AG10803 (cell line): ENCODE data around the gene SMTNL1.

Experiments used
- DNase-seq: peaks from one replicate; pipeline ENCODE4 v3.0.0; 2010; ENCODE audit warnings: low read depth
- H3K4me3 ChIP-seq: 2 replicates; pipeline ENCODE4 v1.5.1; 2011; ENCODE audit warnings: mild to moderate bottlenecking, low read length, control low read depth
- CTCF ChIP-seq: conservative IDR thresholded peaks from 2 replicates; pipeline ENCODE4 v1.5.1; 2011; ENCODE audit warnings: mild to moderate bottlenecking, low read length, control low read depth, inconsistent platforms

Gene SMTNL1

GRCh38 chr11:57571606-57572005, 34.2 kb downstream of the SMTNL1 start:
- no peak overlapping the region for H3K4me3 ChIP-seq
- no peak for TF ChIP-seq CTCF
- no peak for DNase-seq

DNA sequence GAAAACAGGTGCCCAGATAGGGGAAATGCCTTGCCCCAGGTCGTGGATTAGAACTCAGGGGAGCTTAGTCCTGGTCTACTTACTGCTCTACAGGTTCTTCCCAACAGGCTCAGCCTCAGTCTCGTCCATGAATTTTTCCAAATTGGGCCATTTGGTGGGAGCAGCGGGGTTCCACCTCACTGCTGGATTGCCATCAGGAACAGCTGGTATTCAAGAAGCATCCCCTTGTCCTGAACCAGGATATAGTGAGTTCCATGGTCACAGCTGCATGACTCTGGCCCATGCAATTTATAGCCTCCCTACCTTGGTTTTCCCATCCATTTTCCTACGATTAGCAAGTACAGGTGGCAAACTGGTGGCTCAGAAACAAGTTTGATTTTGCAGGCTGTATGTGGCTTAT, 36.7 kb downstream of the SMTNL1 start:
- no peak for TF ChIP-seq CTCF
- H3K4me3 ChIP-seq = no peak overlapping the region
- no peak for DNase-seq

- no peak for TF ChIP-seq CTCF
- no peak for DNase-seq
- H3K4me3 ChIP-seq = no peak overlapping the region
These were observed 46.9 kb downstream of the SMTNL1 start for GRCh38 chr11:57584341-57584740.

DNA sequence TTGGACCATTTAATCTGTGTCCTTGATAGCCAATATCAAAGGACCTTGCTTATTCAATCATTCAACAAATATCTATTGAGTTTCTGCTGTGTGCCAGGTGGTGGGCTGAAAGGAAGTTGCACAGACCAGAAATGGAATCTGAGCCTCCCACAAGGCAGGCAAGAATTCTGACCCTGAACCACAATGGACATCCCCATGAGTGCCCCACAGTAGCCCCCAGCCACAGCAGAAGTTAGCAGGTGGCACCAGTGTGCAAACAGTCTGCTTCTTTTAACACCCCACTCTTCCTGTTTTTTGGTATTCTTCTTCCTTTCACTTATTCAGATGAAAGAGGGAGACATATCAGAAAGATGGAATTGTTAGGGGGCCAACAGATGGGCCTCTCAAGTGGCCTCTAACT, 47.9 kb downstream of the SMTNL1 start:
- no peak overlapping the region for H3K4me3 ChIP-seq
- TF ChIP-seq CTCF = no peak
- DNase-seq = no peak

DNA sequence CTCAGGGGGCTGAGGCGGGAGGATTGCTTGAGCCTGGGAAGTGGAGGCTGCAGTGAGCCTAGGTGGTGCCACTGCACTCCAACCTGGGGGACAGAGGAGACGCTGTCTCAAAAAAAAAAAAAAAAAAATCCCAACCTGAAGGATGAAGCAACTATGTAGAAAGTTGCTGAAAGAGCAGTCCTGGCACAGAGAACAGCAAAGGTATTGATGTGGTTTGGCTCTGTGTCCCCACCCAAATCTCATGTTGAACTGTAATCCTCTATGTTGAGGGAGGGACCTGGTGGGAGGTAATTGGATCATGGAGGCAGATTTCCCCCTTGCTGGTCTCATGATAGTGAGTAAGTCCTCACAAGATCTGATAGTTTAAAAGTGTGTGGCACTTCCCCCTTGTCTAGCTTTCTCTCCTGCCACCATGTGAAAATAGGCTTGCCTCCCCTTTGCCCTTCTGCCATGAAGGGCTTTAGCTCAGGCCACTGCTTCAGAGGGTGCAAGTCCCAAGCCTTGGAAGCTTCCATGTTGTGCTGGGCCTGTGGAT, 49.4 kb downstream of the SMTNL1 start:
- no peak for DNase-seq
- H3K4me3 ChIP-seq = no peak overlapping the region
- no peak for TF ChIP-seq CTCF

GRCh38 chr11:57588046-57588710, 50.8 kb downstream of the SMTNL1 start:
- TF ChIP-seq CTCF = no peak
- DNase-seq = no peak
- H3K4me3 ChIP-seq = no peak overlapping the region

DNA sequence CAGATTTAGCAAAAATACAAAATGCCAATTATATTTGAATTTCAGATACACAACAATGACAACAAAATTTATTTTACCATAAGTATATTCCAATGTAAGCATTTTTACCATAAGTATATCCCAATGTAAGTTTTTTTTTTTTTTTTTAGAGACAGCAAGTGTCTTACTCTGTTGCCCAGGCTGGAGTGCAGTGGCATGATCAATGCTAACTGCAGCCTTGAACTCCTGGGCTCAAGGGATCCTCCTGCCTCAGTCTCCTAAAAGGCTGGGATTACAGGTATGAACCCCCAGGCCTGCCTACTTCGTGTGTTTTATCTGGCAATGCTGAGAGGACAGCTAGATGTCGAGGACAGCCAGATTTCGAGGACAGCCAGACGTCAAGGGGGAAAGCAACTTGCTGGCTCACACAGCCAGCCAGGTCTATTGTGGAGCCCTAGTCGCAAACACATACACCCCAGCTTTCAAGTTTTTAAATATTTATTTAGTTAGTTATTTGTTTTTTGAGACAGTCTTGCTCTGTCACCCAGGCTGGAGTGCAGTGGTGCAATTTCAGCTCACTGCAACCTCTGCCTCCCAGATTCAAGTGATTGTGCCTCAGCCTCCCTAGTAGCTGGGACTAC, 59.0 kb downstream of the SMTNL1 start:
- no peak for DNase-seq
- no peak for TF ChIP-seq CTCF

More for the DNA sequence above, 59.0 kb downstream of the SMTNL1 start:
- H3K4me3 ChIP-seq = no peak overlapping the region
